HL-60 (cell line): Measurements from ENCODE around the gene MARCHF7.

Source experiments
- TF ChIP-seq, protein P1 (sequence below): IDR thresholded peaks from one replicate; pipeline ENCODE4 v1.5.1; 2011; ENCODE audit warnings: low read length, control low read depth, inconsistent platforms; ENCODE audit not compliant: insufficient read depth
- TF ChIP-seq, protein P2 (sequence below): IDR thresholded peaks from 2 replicates; pipeline ENCODE4 v1.6.1; 2012; ENCODE audit warnings: low read depth; ENCODE audit not compliant: insufficient replicate concordance

DNA sequence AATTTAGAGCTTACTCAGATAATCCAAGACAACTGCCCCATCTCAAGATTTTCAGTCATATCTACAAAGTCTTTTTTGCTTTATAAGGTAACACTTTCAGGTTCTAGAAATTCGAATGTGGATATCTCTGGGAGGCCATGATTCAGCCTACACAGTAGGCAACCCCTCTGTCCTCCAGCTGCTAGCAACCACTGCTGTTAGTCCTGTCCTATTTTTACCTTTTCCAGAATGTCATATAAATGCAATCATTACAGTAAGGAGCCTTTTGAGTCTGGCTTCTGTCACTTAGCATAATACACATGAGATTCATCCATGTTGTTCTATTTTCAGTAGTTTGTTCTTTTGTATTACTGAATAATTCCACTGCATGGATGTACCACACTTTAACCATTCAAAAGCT, 28.5 kb upstream of the MARCHF7 start:
- TF ChIP-seq, protein P1, sequence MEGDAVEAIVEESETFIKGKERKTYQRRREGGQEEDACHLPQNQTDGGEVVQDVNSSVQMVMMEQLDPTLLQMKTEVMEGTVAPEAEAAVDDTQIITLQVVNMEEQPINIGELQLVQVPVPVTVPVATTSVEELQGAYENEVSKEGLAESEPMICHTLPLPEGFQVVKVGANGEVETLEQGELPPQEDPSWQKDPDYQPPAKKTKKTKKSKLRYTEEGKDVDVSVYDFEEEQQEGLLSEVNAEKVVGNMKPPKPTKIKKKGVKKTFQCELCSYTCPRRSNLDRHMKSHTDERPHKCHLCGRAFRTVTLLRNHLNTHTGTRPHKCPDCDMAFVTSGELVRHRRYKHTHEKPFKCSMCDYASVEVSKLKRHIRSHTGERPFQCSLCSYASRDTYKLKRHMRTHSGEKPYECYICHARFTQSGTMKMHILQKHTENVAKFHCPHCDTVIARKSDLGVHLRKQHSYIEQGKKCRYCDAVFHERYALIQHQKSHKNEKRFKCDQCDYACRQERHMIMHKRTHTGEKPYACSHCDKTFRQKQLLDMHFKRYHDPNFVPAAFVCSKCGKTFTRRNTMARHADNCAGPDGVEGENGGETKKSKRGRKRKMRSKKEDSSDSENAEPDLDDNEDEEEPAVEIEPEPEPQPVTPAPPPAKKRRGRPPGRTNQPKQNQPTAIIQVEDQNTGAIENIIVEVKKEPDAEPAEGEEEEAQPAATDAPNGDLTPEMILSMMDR: no peak
- TF ChIP-seq, protein P2, sequence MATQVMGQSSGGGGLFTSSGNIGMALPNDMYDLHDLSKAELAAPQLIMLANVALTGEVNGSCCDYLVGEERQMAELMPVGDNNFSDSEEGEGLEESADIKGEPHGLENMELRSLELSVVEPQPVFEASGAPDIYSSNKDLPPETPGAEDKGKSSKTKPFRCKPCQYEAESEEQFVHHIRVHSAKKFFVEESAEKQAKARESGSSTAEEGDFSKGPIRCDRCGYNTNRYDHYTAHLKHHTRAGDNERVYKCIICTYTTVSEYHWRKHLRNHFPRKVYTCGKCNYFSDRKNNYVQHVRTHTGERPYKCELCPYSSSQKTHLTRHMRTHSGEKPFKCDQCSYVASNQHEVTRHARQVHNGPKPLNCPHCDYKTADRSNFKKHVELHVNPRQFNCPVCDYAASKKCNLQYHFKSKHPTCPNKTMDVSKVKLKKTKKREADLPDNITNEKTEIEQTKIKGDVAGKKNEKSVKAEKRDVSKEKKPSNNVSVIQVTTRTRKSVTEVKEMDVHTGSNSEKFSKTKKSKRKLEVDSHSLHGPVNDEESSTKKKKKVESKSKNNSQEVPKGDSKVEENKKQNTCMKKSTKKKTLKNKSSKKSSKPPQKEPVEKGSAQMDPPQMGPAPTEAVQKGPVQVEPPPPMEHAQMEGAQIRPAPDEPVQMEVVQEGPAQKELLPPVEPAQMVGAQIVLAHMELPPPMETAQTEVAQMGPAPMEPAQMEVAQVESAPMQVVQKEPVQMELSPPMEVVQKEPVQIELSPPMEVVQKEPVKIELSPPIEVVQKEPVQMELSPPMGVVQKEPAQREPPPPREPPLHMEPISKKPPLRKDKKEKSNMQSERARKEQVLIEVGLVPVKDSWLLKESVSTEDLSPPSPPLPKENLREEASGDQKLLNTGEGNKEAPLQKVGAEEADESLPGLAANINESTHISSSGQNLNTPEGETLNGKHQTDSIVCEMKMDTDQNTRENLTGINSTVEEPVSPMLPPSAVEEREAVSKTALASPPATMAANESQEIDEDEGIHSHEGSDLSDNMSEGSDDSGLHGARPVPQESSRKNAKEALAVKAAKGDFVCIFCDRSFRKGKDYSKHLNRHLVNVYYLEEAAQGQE: no peak
